ENCODE measurements around the gene SULF2. TPM values are rescaled to one million over a fixed set of nuclear protein-coding genes. Genes with fewer than 3 reads are reported as not detected.

The SULF2 gene
- total and polyA plus RNA-seq, 2 experiments from 2014 or later: 49.0 to 66.6 TPM

GRCh38 chr20:47737923-47738322 is 47.4 kb downstream of the SULF2 start:
- TF ChIP-seq, protein P1, sequence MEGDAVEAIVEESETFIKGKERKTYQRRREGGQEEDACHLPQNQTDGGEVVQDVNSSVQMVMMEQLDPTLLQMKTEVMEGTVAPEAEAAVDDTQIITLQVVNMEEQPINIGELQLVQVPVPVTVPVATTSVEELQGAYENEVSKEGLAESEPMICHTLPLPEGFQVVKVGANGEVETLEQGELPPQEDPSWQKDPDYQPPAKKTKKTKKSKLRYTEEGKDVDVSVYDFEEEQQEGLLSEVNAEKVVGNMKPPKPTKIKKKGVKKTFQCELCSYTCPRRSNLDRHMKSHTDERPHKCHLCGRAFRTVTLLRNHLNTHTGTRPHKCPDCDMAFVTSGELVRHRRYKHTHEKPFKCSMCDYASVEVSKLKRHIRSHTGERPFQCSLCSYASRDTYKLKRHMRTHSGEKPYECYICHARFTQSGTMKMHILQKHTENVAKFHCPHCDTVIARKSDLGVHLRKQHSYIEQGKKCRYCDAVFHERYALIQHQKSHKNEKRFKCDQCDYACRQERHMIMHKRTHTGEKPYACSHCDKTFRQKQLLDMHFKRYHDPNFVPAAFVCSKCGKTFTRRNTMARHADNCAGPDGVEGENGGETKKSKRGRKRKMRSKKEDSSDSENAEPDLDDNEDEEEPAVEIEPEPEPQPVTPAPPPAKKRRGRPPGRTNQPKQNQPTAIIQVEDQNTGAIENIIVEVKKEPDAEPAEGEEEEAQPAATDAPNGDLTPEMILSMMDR (IDR thresholded peaks at IDR 0.05; ENCODE audit: poor library complexity): no peak
- TF ChIP-seq EZH2 (IDR thresholded peaks at IDR 0.05; ENCODE audit: borderline replicate concordance) (no peak), EZH2phosphoT487 (IDR thresholded peaks at IDR 0.05; ENCODE audit: low read depth, severe bottlenecking, unreplicated experiment) (no peak)

GRCh38 chr20:47736570-47737152 is 48.6 kb downstream of the SULF2 start:
- Histone ChIP-seq H3K79me2 (no peaks in the 10 kb centered on the region), H2AFZ (no peak overlapping the region), H3K4me3 (no peak overlapping the region), H4K20me1 (ENCODE audit: insufficient read depth, poor library complexity, severe bottlenecking) (no peaks in the 10 kb centered on the region), H3K27ac (no peak overlapping the region), H3K4me1 (ENCODE audit: insufficient read depth) (no peaks in the 10 kb centered on the region), H3K9me3 (ENCODE audit: low read depth) (no peaks in the 10 kb centered on the region), H3K36me3 (replicated peaks; ENCODE audit: insufficient read depth, low read depth) (no peaks in the 10 kb centered on the region), H3K4me2 (no peak overlapping the region), H3K9me2 (replicated peaks; ENCODE audit: insufficient read depth) (no peaks in the 10 kb centered on the region), H3K27me3 (no peaks in the 10 kb centered on the region)
- TF ChIP-seq EZH2 (IDR thresholded peaks at IDR 0.05; ENCODE audit: borderline replicate concordance) (no peak), EZH2phosphoT487 (IDR thresholded peaks at IDR 0.05; ENCODE audit: low read depth, severe bottlenecking, unreplicated experiment) (no peak)
- TF ChIP-seq, protein P1 (IDR thresholded peaks at IDR 0.05; ENCODE audit: poor library complexity): no peak
- no peak for DNase-seq (ENCODE audit: low spot score)
- WGBS (ENCODE audit: low lambda C conversion rate, missing lambda C conversion rate): 96% methylated on average over 25 of the region's 26 CpGs

More at GRCh38 chr20:47737923-47738322, 47.4 kb downstream of the SULF2 start:
- no peak for DNase-seq (ENCODE audit: low spot score)
- Histone ChIP-seq H2AFZ (no peak overlapping the region), H3K79me2 (no peaks in the 10 kb centered on the region), H3K4me2 (no peak overlapping the region), H3K4me1 (ENCODE audit: insufficient read depth) (no peaks in the 10 kb centered on the region), H3K4me3 (no peak overlapping the region), H3K27me3 (no peaks in the 10 kb centered on the region), H3K9me3 (ENCODE audit: low read depth) (no peaks in the 10 kb centered on the region), H3K36me3 (replicated peaks; ENCODE audit: insufficient read depth, low read depth) (no peaks in the 10 kb centered on the region), H3K9me2 (replicated peaks; ENCODE audit: insufficient read depth) (no peaks in the 10 kb centered on the region), H4K20me1 (ENCODE audit: insufficient read depth, poor library complexity, severe bottlenecking) (no peaks in the 10 kb centered on the region), H3K27ac (no peak overlapping the region)
- 96% methylated on average over 9 of the region's 9 CpGs for WGBS (ENCODE audit: low lambda C conversion rate, missing lambda C conversion rate)

DNA sequence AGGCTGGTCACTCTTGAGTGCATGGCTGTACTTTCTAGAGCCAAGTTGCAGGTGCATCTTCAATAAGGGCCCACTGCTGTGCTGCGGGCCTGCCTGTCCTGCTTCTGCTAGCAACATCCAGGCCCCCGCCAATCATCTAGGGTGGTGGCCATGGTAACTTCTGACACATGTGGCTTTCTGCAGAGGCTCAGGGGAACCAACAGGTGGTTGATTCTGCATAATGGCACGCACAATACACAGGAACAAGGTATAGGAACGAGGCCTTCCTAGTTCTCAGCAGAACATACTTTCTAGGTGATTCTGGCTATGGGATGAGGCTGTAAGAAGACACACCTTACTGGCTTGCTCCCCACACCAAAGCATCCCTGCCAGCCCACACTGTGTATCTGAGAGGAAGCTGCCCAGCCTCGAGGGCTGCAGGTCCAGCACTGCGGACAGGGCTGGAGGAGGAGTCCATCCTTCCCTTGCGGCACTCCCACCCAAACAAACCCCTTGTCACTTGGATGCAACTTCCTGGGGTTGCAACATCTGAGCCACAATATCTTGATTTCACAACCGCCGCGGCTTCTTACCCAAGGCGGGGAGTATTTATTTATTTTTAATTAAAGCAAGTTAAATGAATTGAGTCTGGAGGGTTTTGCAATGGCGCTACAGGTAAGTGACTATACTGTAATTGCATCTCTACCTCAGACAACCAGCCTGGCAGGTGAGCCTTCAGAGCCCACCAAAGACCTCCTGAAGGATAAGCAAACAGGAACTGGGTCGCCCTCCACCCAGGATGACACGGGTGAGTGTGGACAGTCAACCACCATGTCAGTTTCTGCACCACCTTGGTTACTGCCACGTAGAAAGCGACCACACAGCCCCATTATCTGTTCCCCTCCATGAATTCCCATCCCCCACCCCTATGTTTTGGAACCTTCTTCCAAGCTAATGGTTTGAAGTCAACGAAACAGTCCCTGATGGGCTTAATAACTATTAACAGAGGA is 49.6 kb downstream of the SULF2 start:
- H2AFZ ChIP-seq: no peak overlapping the region
- H3K4me3 ChIP-seq: no peak overlapping the region
- no peaks in the 10 kb centered on the region for H3K4me1 ChIP-seq (ENCODE audit: insufficient read depth)
- TF ChIP-seq EZH2phosphoT487 (IDR thresholded peaks at IDR 0.05; ENCODE audit: low read depth, severe bottlenecking, unreplicated experiment) (no peak), EZH2 (IDR thresholded peaks at IDR 0.05; ENCODE audit: borderline replicate concordance) (no peak)
- TF ChIP-seq, protein P1 (IDR thresholded peaks at IDR 0.05; ENCODE audit: poor library complexity): no peak
- no peaks in the 10 kb centered on the region for H4K20me1 ChIP-seq (ENCODE audit: insufficient read depth, poor library complexity, severe bottlenecking)
- 93% methylated on average over 17 of the region's 17 CpGs for WGBS (ENCODE audit: low lambda C conversion rate, missing lambda C conversion rate)
- H3K9me2 ChIP-seq (replicated peaks; ENCODE audit: insufficient read depth): no peaks in the 10 kb centered on the region
- no peaks in the 10 kb centered on the region for H3K27me3 ChIP-seq
- no peak overlapping the region for H3K4me2 ChIP-seq
- no peaks in the 10 kb centered on the region for H3K9me3 ChIP-seq (ENCODE audit: low read depth)
- no peak overlapping the region for H3K27ac ChIP-seq
- H3K36me3 ChIP-seq (replicated peaks; ENCODE audit: insufficient read depth, low read depth): no peaks in the 10 kb centered on the region
- no peaks in the 10 kb centered on the region for H3K79me2 ChIP-seq
- DNase-seq (ENCODE audit: low spot score): no peak

Data from hepatocyte (in vitro differentiated cells).